Activated T-cell treated with anti-CD3 and anti-CD28 coated beads for 24 hours (primary cell): ENCODE measurements around the gene CACNA2D2.
"Not testable (repeated sequence)": the region's sequence is repeated elsewhere in the genome, so short reads cannot be mapped to it uniquely, and the experiment has no call there.

Experiments used
- DNase-seq: peaks from one replicate; pipeline ENCODE4 v3.0.0-alpha.2; 2020; ENCODE audit warnings: low read depth

Gene CACNA2D2

GRCh38 chr3:50530001-50530970 lies 26.9 kb upstream of the CACNA2D2 start:
- DNase-seq = no peak

- DNase-seq = peak; percentile 42
Observed at GRCh38 chr3:50525987-50526386, 22.6 kb upstream of the CACNA2D2 start.

GRCh38 chr3:50525191-50525910 lies 21.9 kb upstream of the CACNA2D2 start:
- DNase-seq = no peak

- no peak for DNase-seq
Observed at GRCh38 chr3:50524746-50525145, 21.3 kb upstream of the CACNA2D2 start.

GRCh38 chr3:50523279-50523811 lies 19.9 kb upstream of the CACNA2D2 start:
- no peak for DNase-seq

- no peak for DNase-seq
Observed at GRCh38 chr3:50521572-50521971, 18.1 kb upstream of the CACNA2D2 start.

GRCh38 chr3:50520849-50521248 lies 17.4 kb upstream of the CACNA2D2 start:
- no peak for DNase-seq

GRCh38 chr3:50519471-50520089 lies 16.1 kb upstream of the CACNA2D2 start:
- DNase-seq = peak; percentile 72

GRCh38 chr3:50518436-50518835 lies 15.0 kb upstream of the CACNA2D2 start:
- DNase-seq = no peak

GRCh38 chr3:50517721-50518206 lies 14.3 kb upstream of the CACNA2D2 start:
- no peak for DNase-seq

- DNase-seq = no peak
Observed at GRCh38 chr3:50516440-50516871, 13.0 kb upstream of the CACNA2D2 start.

- DNase-seq = no peak
Observed at GRCh38 chr3:50515565-50516439, 12.4 kb upstream of the CACNA2D2 start.

- DNase-seq = not testable (repeated sequence)
Observed at GRCh38 chr3:50512908-50513307, 9.5 kb upstream of the CACNA2D2 start.

GRCh38 chr3:50512131-50512530 lies 8.7 kb upstream of the CACNA2D2 start:
- no peak for DNase-seq

GRCh38 chr3:50510325-50510724 lies 6.9 kb upstream of the CACNA2D2 start:
- no peak for DNase-seq

- DNase-seq = no peak
Observed at GRCh38 chr3:50509715-50510114, 6.3 kb upstream of the CACNA2D2 start.

GRCh38 chr3:50508821-50509220 lies 5.4 kb upstream of the CACNA2D2 start:
- DNase-seq = no peak

- no peak for DNase-seq
Observed at GRCh38 chr3:50506169-50506568, 2.7 kb upstream of the CACNA2D2 start.

GRCh38 chr3:50504681-50505080 lies 1.2 kb upstream of the CACNA2D2 start:
- DNase-seq = no peak

- no peak for DNase-seq
Observed at GRCh38 chr3:50502584-50503423, 630 bp downstream of the CACNA2D2 start.
